ENCODE results near the gene GOLPH3L. TPM values are rescaled to one million over a fixed set of nuclear protein-coding genes. Genes with fewer than 3 reads are reported as not detected.
"Not testable (repeated sequence)": the region's sequence is repeated elsewhere in the genome, so short reads cannot be mapped to it uniquely, and the experiment has no call there.

The GOLPH3L gene
- total RNA-seq, 4 donors from 2014 or later = 18.5 to 27.9 (median 21.0) TPM

DNA sequence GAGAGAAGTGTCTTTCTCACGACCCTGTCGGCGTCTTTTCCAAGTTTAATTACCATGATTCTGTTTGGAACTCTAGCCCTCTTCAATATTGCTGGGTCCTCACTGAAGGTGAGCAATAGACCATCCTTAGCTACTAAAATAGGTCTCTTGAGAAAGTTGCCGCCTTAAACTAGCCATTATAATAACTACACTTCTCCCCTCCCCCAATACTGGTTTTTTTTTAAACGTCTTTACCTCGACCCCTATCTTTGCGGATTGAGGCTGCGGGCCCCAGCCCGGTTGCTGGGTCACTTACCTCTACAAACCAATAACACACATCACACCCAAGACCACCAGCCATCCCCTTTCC is 68.2 kb downstream of the GOLPH3L start:
- H3K36me3 ChIP-seq = peaks cover 0 to 41% of the 10 kb centered on the region in 2 donors
- peak overlapping the region; percentile 19 to 97 (median 96) for H3K27ac ChIP-seq
- H3K27me3 ChIP-seq = no peaks in the 10 kb centered on the region
- peaks cover 0 to 49% (median 9%) of the 10 kb centered on the region in 3 donors for H3K4me1 ChIP-seq
- 0 to 2% methylated on average over 8 to 9 of the region's 9 CpGs for WGBS, 2 donors (ENCODE audit: low coverage in 1 of 2)
- ATAC-seq = no peak
- no peaks in the 10 kb centered on the region for H3K9me3 ChIP-seq
- peak overlapping the region; percentile 33 to 70 for H3K4me3 ChIP-seq
- TF ChIP-seq CTCF (IDR thresholded peaks at IDR 0.05) = no peak
- TF ChIP-seq EP300 (IDR thresholded peaks at IDR 0.05) = no peak
- TF ChIP-seq POLR2A (IDR thresholded peaks at IDR 0.05) = no peak
- TF ChIP-seq POLR2AphosphoS5 (IDR thresholded peaks at IDR 0.05) = no peak

DNA sequence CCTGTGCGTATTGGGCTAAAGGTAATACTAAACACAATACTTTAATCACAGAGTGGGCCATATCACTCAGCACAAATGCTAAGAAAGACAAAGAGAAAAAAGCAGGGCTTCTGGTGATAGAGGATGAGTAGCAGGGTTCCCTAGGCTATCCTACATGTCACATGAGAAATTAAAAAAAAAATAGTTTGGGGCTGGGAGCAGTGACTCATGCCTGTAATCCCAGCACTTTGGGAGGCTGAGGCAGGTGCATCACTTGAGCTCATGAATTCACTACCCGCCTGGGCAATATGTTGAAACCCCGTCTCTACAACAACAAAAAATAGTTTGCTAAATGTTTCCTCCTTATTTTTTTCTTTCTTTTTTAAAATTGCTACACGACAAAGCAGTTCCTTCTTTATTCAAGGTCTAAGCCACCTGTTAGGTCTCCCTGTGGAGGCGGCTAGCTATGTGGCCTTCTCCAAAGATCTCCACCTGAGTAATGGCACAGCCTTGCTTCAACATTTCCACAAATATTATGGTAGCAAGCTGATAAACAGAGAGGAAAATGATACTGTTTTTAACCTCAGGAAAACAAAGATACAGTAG is 69.0 kb downstream of the GOLPH3L start:
- Histone ChIP-seq H3K27ac (peak overlapping the region in 2 of 4 donors; percentile 95 to 97), H3K4me1 (peaks cover 0 to 54% (median 9%) of the 10 kb centered on the region in 3 donors), H3K27me3 (no peaks in the 10 kb centered on the region), H3K36me3 (peaks cover 0 to 50% of the 10 kb centered on the region in 2 donors), H3K9me3 (no peaks in the 10 kb centered on the region), H3K4me3 (peak overlapping the region in 1 of 2 donors; percentile 70)
- 70 to 72% methylated on average over 4 of the region's 5 CpGs for WGBS, 2 donors (ENCODE audit: low coverage in 1 of 2)
- TF ChIP-seq EP300 (IDR thresholded peaks at IDR 0.05) (no peak), CTCF (IDR thresholded peaks at IDR 0.05) (no peak), POLR2A (IDR thresholded peaks at IDR 0.05) (no peak), POLR2AphosphoS5 (IDR thresholded peaks at IDR 0.05) (no peak)
- ATAC-seq = no peak

- H3K4me1 ChIP-seq = peaks cover 7 to 72% (median 20%) of the 10 kb centered on the region in 3 donors
- TF ChIP-seq CTCF (IDR thresholded peaks at IDR 0.05) (no peak), EP300 (IDR thresholded peaks at IDR 0.05) (no peak), POLR2A (IDR thresholded peaks at IDR 0.05) (no peak), POLR2AphosphoS5 (IDR thresholded peaks at IDR 0.05) (no peak)
- no peaks in the 10 kb centered on the region for H3K9me3 ChIP-seq
- no peak overlapping the region for H3K27ac ChIP-seq
- H3K36me3 ChIP-seq = peaks cover 0 to 62% of the 10 kb centered on the region in 2 donors
- 82% methylated on average over 2 of the region's 2 CpGs; no CpG with 5 or more reads in 1 of the 2 donors for WGBS, 2 donors (ENCODE audit: low coverage in 1 of 2)
- H3K4me3 ChIP-seq = no peak overlapping the region
- H3K27me3 ChIP-seq = no peaks in the 10 kb centered on the region
- ATAC-seq = no peak
These were observed 70.8 kb downstream of the GOLPH3L start for GRCh38 chr1:150626150-150626549.

GRCh38 chr1:150624546-150624945 is 72.4 kb downstream of the GOLPH3L start:
- H3K36me3 ChIP-seq = peaks cover 0 to 70% of the 10 kb centered on the region in 2 donors
- ATAC-seq, H3K27me3 ChIP-seq, H3K4me3 ChIP-seq, H3K9me3 ChIP-seq: not testable (repeated sequence)
- peaks cover 16 to 76% (median 34%) of the 10 kb centered on the region in 3 donors for H3K4me1 ChIP-seq
- peak overlapping the region in 1 of 4 donors; percentile 31 for H3K27ac ChIP-seq
- 64 to 88% methylated on average over 1 of the region's 1 CpG for WGBS, 2 donors (ENCODE audit: low coverage in 1 of 2)

GRCh38 chr1:150624134-150624533 is 72.8 kb downstream of the GOLPH3L start:
- not testable (repeated sequence) for H3K27me3 ChIP-seq, H3K9me3 ChIP-seq, H3K4me3 ChIP-seq, ATAC-seq
- peaks cover 16 to 80% (median 36%) of the 10 kb centered on the region in 3 donors for H3K4me1 ChIP-seq
- H3K27ac ChIP-seq = peak overlapping the region in 2 of 4 donors; percentile 31 to 35
- 57 to 100% methylated on average over 1 of the region's 1 CpG for WGBS, 2 donors (ENCODE audit: low coverage in 1 of 2)
- H3K36me3 ChIP-seq = peaks cover 0 to 74% of the 10 kb centered on the region in 2 donors

DNA sequence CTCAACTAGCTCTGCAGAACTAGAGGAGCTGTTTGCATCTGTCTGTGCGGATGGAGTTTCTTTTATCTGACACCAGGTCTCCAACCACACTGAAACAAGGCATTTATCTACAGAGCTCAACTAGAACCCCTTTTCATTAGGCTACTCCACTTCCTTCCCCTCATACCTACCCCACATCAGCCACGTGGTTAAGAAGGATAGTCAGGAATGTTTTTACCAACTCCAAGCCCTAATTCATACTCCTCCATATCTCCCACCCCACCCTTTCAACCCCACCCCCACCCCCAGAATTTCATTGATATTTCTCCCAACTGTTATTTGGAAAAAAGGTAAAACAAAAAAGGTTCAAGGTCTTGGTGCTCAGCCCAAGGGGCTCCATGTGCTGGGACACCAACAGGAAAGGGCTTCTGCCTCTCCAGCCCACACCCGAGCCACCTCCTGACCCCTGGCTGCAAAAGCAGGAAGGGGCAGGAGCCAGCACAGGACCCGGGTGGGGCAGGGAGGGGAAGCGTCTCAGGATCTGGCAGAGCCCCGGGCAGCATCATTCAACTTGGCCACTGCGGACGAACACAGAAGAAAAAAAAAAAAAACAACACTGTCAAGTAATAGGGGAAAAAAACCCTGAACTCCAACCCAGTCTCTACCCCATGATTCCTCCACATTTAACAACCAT is 74.5 kb downstream of the GOLPH3L start:
- WGBS, 2 donors (ENCODE audit: low coverage in 1 of 2) = 23 to 30% methylated on average over 2 to 5 of the region's 8 CpGs
- TF ChIP-seq CTCF (IDR thresholded peaks at IDR 0.05) (peak in 1 of 4 experiments; percentile 21), POLR2AphosphoS5 (IDR thresholded peaks at IDR 0.05) (no peak)
- Histone ChIP-seq H3K27me3 (no peaks in the 10 kb centered on the region), H3K4me1 (peaks cover 16 to 72% (median 28%) of the 10 kb centered on the region in 3 donors), H3K36me3 (peaks cover 0 to 84% of the 10 kb centered on the region in 2 donors), H3K9me3 (no peaks in the 10 kb centered on the region), H3K4me3 (no peak overlapping the region), H3K27ac (peak overlapping the region; percentile 34 to 79 (median 74))
- ATAC-seq = peak; percentile 64

All from gastroesophageal sphincter (tissue), 4 donors.